SK-N-SH (cell line): ENCODE data around the gene NDUFS6. TPM values are rescaled to one million over a fixed set of nuclear protein-coding genes. Genes with fewer than 3 reads are reported as not detected.

Experiments
- CTCF ChIA-PET: fragments of 300-600, 350-600 bp; formaldehyde crosslinking; extraction: SDS; loops from one replicate; lab custom pipeline; 2021; lab: Yijun Ruan, JAX
- POLR2A ChIA-PET: fragments of 350-600 bp; sonication (Branson Sonifier 250); formaldehyde crosslinking; extraction: SDS; loops from one replicate; lab custom pipeline; 2020; ENCODE audit warnings: antibody characterized with exemption, inconsistent platforms; lab: Yijun Ruan, JAX
- DNase-seq: peaks from one replicate; pipeline ENCODE4 v3.0.0; 2012
- H2AFZ ChIP-seq: fragments of 200-600 bp; sonication (generic); 2 replicates; pipeline ENCODE4 v1.8.1; 2016; ENCODE audit warnings: antibody characterized with exemption, mild to moderate bottlenecking, low read depth
- H3F3A ChIP-seq: fragments of 200-600 bp; sonication (generic); replicated peaks from 2 replicates; pipeline ENCODE3; 2016; ENCODE audit warnings: antibody characterized with exemption, mild to moderate bottlenecking; ENCODE audit not compliant: insufficient read depth
- H3K27ac ChIP-seq, 2 experiments: fragments of 200-500 bp in 1 of 2; fragments of 200-600 bp in 1 of 2; sonication (Bioruptor generic) in 1 of 2; sonication (generic), shearing (Covaris generic) in 1 of 2; 2 replicates each; pipeline versions ENCODE4 v1.5.1 to v1.6.1; 2014 to 2016; ENCODE audit warnings: low read depth in 2 of 2, inconsistent platforms in 1 of 2, low read length in 1 of 2, mild to moderate bottlenecking in 1 of 2, mixed read lengths in 1 of 2
- H3K27me3 ChIP-seq: fragments of 200-600 bp; sonication (generic), shearing (Covaris generic); 2 replicates; pipeline ENCODE4 v1.6.1; 2016; ENCODE audit warnings: mixed run types; ENCODE audit not compliant: insufficient read depth
- H3K36me3 ChIP-seq, 2 experiments: fragments of 200-500 bp in 1 of 2; fragments of 200-600 bp in 1 of 2; sonication (Bioruptor generic) in 1 of 2; sonication (generic) in 1 of 2; replicated peaks in 1 of 2; 2 replicates each; pipeline versions ENCODE3 to v1.5.1; 2014 to 2016; ENCODE audit warnings: low read length in 1 of 2, mild to moderate bottlenecking in 1 of 2; ENCODE audit not compliant: insufficient read depth in 2 of 2, control insufficient read depth in 1 of 2
- H3K4me1 ChIP-seq, 2 experiments: fragments of 200-500 bp in 1 of 2; fragments of 200-600 bp in 1 of 2; sonication (Bioruptor generic) in 1 of 2; sonication (generic), shearing (Covaris generic) in 1 of 2; 2 replicates each; pipeline versions ENCODE4 v1.5.1 to v1.6.1; 2014 to 2016; ENCODE audit warnings: low read depth in 1 of 2, low read length in 1 of 2, mixed run types in 1 of 2; ENCODE audit not compliant: insufficient read depth in 2 of 2, control insufficient read depth in 1 of 2
- H3K4me2 ChIP-seq: fragments of 200-600 bp; sonication (generic), shearing (Covaris generic); 2 replicates; pipeline ENCODE4 v1.6.1; 2017; ENCODE audit warnings: mixed run types
- H3K4me3 ChIP-seq, 2 experiments: fragments of 200-500 bp in 1 of 2; fragments of 200-600 bp in 1 of 2; sonication (Bioruptor generic) in 1 of 2; sonication (generic), shearing (Covaris generic) in 1 of 2; 2 replicates each; pipeline versions ENCODE4 v1.5.1 to v1.8.1; 2014 to 2016; ENCODE audit warnings: low read depth in 2 of 2, inconsistent platforms in 1 of 2, low read length in 1 of 2, mild to moderate bottlenecking in 1 of 2, mixed read lengths in 1 of 2, moderate library complexity in 1 of 2
- H3K79me2 ChIP-seq: fragments of 200-600 bp; sonication (generic); 2 replicates; pipeline ENCODE4 v1.8.1; 2017; ENCODE audit warnings: mild to moderate bottlenecking; ENCODE audit not compliant: insufficient read depth
- H3K9ac ChIP-seq: fragments of 200-600 bp; sonication (generic); 2 replicates; pipeline ENCODE4 v1.6.1; 2017; ENCODE audit warnings: mixed run types
- H3K9me2 ChIP-seq: fragments of 200-600 bp; sonication (generic); 2 replicates; pipeline ENCODE4 v1.6.1; 2017; ENCODE audit warnings: mixed run types
- H3K9me3 ChIP-seq: fragments of 200-600 bp; sonication (generic); 2 replicates; pipeline ENCODE4 v1.6.1; 2017; ENCODE audit warnings: mixed run types, mild to moderate bottlenecking, moderate library complexity
- H4K20me1 ChIP-seq: fragments of 200-600 bp; sonication (generic); 2 replicates; pipeline ENCODE4 v1.6.1; 2017; ENCODE audit warnings: mild to moderate bottlenecking, mixed run types; ENCODE audit not compliant: insufficient read depth
- CTCF ChIP-seq: fragments of 200-600 bp; sonication (generic); IDR thresholded peaks from 2 replicates; pipeline ENCODE4 v1.6.1; 2017; ENCODE audit warnings: antibody characterized with exemption, mild to moderate bottlenecking, moderate library complexity
- EP300 ChIP-seq, 2 experiments: IDR thresholded peaks; 2 replicates each; pipeline versions ENCODE4 v1.4.0 to v1.6.1; 2012; ENCODE audit warnings: borderline replicate concordance in 1 of 2, low read depth in 1 of 2, low read length in 1 of 2
- EZH2phosphoT487 ChIP-seq: fragments of 200-600 bp; sonication (generic); IDR thresholded peaks from 2 replicates; pipeline ENCODE4 v1.6.1; 2017; ENCODE audit warnings: low read depth, mixed run types, mild to moderate bottlenecking, antibody characterized with exemption, moderate library complexity, borderline replicate concordance
- FOSL2 ChIP-seq: IDR thresholded peaks from 2 replicates; pipeline ENCODE4 v1.4.0; 2012; ENCODE audit warnings: low read depth, mild to moderate bottlenecking, moderate library complexity, borderline replicate concordance
- FOXJ3 ChIP-seq: sonication (generic); formaldehyde crosslinking; IDR thresholded peaks from 2 replicates; pipeline ENCODE4 v1.5.1; 2020; ENCODE audit warnings: mild to moderate bottlenecking, missing genetic modification reagents
- FOXM1 ChIP-seq: IDR thresholded peaks from 2 replicates; pipeline ENCODE4 v1.4.0; 2012; ENCODE audit warnings: low read depth, mild to moderate bottlenecking
- GABPA ChIP-seq: IDR thresholded peaks from 2 replicates; pipeline ENCODE4 v1.4.0; 2012; ENCODE audit warnings: low read depth, mild to moderate bottlenecking
- IRF3 ChIP-seq: fragments of 150-350 bp; IDR thresholded peaks from 2 replicates; pipeline ENCODE4 v1.6.1; 2016; ENCODE audit warnings: mild to moderate bottlenecking, low read depth, low read length
- MEF2A ChIP-seq: IDR thresholded peaks from 2 replicates; pipeline ENCODE4 v1.4.0; 2012; ENCODE audit warnings: low read depth, borderline replicate concordance
- MXI1 ChIP-seq: IDR thresholded peaks from 2 replicates; pipeline ENCODE4 v1.6.1; 2012; ENCODE audit warnings: mild to moderate bottlenecking, low read depth, low read length, improper control_type of control experiment
- POLR2AphosphoS5 ChIP-seq: IDR thresholded peaks from 2 replicates; pipeline ENCODE4 v1.6.1; 2012; ENCODE audit warnings: low read depth, low read length
- REST ChIP-seq: IDR thresholded peaks from 2 replicates; pipeline ENCODE4 v1.6.1; 2012; ENCODE audit warnings: mild to moderate bottlenecking, low read depth, low read length, moderate library complexity
- RFX5 ChIP-seq: IDR thresholded peaks from 2 replicates; pipeline ENCODE4 v1.6.1; 2012; ENCODE audit warnings: mild to moderate bottlenecking, improper control_type of control experiment, low read length
- TAF1 ChIP-seq: IDR thresholded peaks from 2 replicates; pipeline ENCODE4 v1.6.1; 2012; ENCODE audit warnings: low read depth, mild to moderate bottlenecking, low read length, moderate library complexity, borderline replicate concordance
- TCF12 ChIP-seq: IDR thresholded peaks from 2 replicates; pipeline ENCODE4 v1.4.0; 2012
- TEAD4 ChIP-seq: IDR thresholded peaks from 2 replicates; pipeline ENCODE4 v1.4.0; 2012; ENCODE audit warnings: mild to moderate bottlenecking, borderline replicate concordance; ENCODE audit not compliant: insufficient read depth
- WGBS: methylation state at CpG from one replicate; pipeline ENCODE4 v1.1.6; 2017; ENCODE audit warnings: low lambda C conversion rate; 5-methylcytosine and 5-hydroxymethylcytosine counted together
- polyA plus RNA-seq, 3 experiments: library from polyadenylated mRNA; depleted of rRNA; stranded (reverse); fragments of >200 nt; gene quantifications; 2 replicates each; pipeline ENCODE4 v1.2.3, GENCODE V29; 2012
- TF ChIP-seq, protein P1 (sequence below): fragments of 150-350 bp; IDR thresholded peaks from 2 replicates; pipeline ENCODE4 v1.6.1; 2017; ENCODE audit warnings: antibody characterized with exemption, low read length, low read depth, borderline replicate concordance
- TF ChIP-seq, protein P2 (sequence below): IDR thresholded peaks from 2 replicates; pipeline ENCODE4; 2012

NDUFS6 gene
- polyA plus RNA-seq, 1 of the 3 experiments (the other 2 are of a cell fraction) = 316 TPM

DNA sequence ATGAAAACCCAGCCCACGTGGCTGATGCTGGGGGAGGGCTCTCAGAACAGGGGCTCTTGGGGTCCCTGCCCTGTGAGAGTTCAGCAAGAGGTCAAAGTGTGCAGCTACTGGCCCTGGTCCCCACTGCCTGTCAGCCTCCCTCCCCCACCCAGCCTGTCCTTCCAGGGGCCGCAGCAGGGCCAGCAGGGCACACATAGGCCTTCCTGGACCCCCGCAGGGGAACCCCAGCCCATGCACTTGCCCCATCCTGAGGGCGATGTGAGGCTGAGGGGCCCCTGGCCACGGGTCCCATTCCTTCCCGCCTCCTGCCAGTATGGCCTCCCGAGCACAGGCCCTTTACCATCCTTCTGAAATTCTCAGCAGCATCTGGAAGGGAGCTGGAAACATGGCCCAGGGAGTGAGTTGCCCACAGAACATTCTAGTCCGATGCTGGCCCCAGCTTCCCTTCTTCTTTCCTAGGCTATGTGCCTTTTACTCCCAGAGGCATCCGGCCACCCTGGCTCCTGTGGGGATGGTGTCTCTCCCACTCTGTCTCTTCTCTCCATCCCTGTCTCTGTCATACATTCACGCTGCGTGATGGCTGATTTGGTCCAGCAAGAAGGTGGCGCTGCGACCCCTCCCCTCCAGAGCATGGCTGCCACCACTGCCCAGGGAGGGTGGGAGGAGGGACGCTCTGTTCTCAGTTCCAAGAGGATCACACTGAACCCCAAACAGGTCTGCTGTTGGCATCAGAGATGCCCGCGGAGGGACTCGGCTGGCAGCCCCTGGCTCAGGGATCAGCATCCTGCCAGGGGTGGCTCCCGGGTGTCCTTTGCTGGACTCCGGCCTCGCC is 21.2 kb upstream of the NDUFS6 start:
- Histone ChIP-seq H3K4me1 (no peaks in the 10 kb centered on the region), H3K4me3 (no peak overlapping the region), H3K79me2 (no peaks in the 10 kb centered on the region), H4K20me1 (no peaks in the 10 kb centered on the region), H3K4me2 (no peak overlapping the region), H3K9me2 (no peaks in the 10 kb centered on the region), H3K27me3 (peaks cover 69% of the 10 kb centered on the region), H3K27ac (no peak overlapping the region), H3K36me3 (no peaks in the 10 kb centered on the region), H2AFZ (no peak overlapping the region), H3K9me3 (no peaks in the 10 kb centered on the region), H3F3A (no peaks in the 10 kb centered on the region), H3K9ac (no peak overlapping the region)
- 29% methylated on average over 17 of the region's 20 CpGs for WGBS
- no peak for DNase-seq
- POLR2A ChIA-PET = no interaction called here
- CTCF ChIA-PET = no interaction called here
- TF ChIP-seq MEF2A (no peak), TEAD4 (no peak), FOXJ3 (no peak)

DNA sequence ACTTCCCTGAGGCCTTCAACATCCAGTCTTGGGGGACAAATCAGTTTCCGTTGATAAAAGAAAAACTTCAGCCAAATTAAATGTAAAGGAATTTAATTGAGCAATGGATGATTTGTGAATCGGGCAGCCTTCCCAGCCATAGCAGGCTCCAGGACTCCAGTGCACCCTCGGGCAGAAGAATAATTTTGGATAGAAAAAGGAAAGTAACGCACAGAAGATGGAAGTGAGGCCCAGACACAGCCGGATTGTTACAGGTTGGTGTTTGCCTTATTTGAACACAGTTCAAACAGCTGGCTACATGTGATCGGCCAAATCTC is 20.6 kb upstream of the NDUFS6 start:
- no peaks in the 10 kb centered on the region for H4K20me1 ChIP-seq
- H3K27ac ChIP-seq = no peak overlapping the region
- POLR2A ChIA-PET = no interaction called here
- no peaks in the 10 kb centered on the region for H3K9me2 ChIP-seq
- H3K27me3 ChIP-seq = peaks cover 70% of the 10 kb centered on the region
- 23% methylated on average over 6 of the region's 6 CpGs for WGBS
- no peaks in the 10 kb centered on the region for H3K79me2 ChIP-seq
- no peaks in the 10 kb centered on the region for H3K36me3 ChIP-seq
- CTCF ChIA-PET = no interaction called here
- H2AFZ ChIP-seq = no peak overlapping the region
- no peaks in the 10 kb centered on the region for H3K4me1 ChIP-seq
- TF ChIP-seq TCF12 (no peak), TAF1 (no peak), MXI1 (no peak), GABPA (no peak), REST (no peak), IRF3 (no peak), POLR2AphosphoS5 (no peak), EZH2phosphoT487 (no peak), FOSL2 (no peak), RFX5 (no peak), CTCF (no peak), FOXM1 (no peak), TEAD4 (no peak), EP300 (IDR thresholded peaks at IDR 0.05; ENCODE audit: borderline replicate concordance in 1 of 2, low read depth in 1 of 2, low read length in 1 of 2) (no peak)
- TF ChIP-seq, protein P1, sequence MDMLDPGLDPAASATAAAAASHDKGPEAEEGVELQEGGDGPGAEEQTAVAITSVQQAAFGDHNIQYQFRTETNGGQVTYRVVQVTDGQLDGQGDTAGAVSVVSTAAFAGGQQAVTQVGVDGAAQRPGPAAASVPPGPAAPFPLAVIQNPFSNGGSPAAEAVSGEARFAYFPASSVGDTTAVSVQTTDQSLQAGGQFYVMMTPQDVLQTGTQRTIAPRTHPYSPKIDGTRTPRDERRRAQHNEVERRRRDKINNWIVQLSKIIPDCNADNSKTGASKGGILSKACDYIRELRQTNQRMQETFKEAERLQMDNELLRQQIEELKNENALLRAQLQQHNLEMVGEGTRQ = no peak
- TF ChIP-seq, protein P2, sequence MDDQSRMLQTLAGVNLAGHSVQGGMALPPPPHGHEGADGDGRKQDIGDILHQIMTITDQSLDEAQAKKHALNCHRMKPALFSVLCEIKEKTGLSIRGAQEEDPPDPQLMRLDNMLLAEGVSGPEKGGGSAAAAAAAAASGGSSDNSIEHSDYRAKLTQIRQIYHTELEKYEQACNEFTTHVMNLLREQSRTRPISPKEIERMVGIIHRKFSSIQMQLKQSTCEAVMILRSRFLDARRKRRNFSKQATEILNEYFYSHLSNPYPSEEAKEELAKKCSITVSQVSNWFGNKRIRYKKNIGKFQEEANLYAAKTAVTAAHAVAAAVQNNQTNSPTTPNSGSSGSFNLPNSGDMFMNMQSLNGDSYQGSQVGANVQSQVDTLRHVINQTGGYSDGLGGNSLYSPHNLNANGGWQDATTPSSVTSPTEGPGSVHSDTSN = no peak
- H3K4me2 ChIP-seq = no peak overlapping the region
- no peaks in the 10 kb centered on the region for H3K9me3 ChIP-seq
- no peak for DNase-seq
- H3F3A ChIP-seq = no peaks in the 10 kb centered on the region
- H3K4me3 ChIP-seq = no peak overlapping the region
- no peak overlapping the region for H3K9ac ChIP-seq
